ENCODE data around the gene JAM3.
"Not testable (repeated sequence)": the region's sequence is repeated elsewhere in the genome, so short reads cannot be mapped to it uniquely, and the experiment has no call there.

The JAM3 gene

DNA sequence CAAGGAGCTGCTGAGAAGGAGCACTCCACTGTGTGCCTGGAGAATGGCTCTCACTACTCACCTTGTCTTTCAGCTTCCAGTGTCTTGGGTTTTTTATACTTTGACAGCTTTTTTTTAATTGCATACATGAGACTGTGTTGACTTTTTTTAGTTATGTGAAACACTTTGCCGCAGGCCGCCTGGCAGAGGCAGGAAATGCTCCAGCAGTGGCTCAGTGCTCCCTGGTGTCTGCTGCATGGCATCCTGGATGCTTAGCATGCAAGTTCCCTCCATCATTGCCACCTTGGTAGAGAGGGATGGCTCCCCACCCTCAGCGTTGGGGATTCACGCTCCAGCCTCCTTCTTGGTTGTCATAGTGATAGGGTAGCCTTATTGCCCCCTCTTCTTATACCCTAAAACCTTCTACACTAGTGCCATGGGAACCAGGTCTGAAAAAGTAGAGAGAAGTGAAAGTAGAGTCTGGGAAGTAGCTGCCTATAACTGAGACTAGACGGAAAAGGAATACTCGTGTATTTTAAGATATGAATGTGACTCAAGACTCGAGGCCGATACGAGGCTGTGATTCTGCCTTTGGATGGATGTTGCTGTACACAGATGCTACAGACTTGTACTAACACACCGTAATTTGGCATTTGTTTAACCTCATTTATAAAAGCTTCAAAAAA, 82.3 kb downstream of the JAM3 start:
- DNase-seq, result no peak

DNA sequence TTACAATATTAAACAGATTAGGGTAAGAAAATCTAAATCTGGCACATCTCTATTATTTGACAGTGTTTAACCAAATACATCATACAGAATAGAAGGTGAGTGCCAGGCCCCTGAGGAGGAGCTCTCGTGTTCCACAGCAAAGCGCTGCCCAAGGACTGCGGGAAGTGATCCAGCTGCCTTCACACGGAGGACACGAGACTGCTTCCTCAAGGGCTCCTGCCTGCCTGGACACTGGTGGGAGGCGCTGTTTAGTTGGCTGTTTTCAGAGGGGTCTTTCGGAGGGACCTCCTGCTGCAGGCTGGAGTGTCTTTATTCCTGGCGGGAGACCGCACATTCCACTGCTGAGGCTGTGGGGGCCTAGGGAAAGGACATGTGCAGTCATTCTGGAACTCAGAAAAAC, 83.8 kb downstream of the JAM3 start:
- no peak for DNase-seq

DNA sequence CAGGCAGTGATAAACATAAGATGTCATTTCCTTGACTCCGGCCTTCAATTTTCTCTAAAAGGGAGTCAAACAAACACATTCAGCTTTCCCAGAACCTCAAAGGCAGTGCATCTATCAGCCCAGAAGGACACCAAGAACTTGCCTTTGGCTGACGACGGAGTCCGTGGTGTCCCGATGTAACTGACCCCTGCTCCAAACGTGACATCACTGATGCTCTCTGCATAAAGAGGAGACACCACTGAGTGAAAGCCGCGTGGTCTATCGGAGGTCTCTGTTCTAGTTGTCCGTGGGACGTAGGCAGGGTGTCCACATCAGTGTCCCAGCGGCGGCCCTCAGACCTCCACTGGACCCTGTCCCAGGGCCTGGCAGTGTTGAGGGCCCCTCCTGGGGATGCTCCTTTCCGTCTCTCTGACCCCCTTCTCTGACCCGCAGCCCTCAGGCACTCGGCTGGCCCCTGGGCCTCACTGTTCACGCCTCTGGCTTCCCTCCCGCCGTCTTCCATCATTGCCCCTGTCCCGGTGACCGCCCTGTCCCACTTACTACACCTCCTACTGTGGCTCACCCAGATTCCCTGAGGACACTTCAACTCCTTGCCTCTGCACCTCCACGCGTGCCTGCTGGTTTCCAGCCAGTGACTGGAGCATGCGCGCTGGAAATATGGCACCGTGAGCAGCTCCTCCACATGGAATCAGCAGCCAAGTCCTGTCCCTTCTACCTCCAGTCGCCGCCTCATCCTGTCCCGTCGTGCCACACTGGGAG, 84.5 kb downstream of the JAM3 start:
- DNase-seq, result no peak

DNA sequence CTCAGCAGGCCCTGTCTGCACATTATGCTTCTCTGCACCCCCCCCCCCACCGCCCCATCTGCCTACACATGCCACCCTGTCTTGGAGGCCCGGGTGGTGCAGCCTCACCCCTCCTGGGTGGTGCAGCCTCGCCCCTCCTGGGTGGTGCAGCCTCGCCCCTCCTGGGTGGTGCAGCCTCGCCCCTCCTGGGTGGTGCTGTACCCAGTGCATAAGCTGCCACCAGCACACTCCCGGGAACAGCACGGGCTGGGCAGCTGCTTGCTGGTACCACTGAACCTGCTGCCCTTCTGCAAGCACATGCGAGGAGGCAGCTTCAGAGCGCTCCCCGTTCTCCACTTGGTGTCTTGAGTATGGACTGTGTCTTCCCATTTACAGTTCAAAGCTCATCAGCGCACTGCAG, 85.6 kb downstream of the JAM3 start:
- no peak for DNase-seq

DNA sequence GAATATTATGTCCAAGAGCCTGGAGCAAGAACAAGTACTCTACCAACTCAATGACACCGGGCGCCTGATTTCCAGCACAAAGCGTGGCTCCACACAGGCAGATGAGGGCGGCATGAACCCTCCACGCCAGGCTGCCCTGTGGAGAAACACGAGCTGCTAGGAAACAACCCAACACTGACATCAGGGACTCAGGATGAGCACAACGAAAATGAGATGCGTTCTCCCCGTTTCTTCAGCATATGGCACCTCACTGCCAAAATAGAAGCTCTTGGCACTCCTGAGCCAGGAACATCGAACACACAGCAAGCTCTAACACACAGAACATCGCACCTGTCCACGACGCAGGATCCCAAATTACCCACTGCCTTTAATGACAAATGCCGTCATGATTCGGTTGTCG, 86.6 kb downstream of the JAM3 start:
- no peak for DNase-seq

DNA sequence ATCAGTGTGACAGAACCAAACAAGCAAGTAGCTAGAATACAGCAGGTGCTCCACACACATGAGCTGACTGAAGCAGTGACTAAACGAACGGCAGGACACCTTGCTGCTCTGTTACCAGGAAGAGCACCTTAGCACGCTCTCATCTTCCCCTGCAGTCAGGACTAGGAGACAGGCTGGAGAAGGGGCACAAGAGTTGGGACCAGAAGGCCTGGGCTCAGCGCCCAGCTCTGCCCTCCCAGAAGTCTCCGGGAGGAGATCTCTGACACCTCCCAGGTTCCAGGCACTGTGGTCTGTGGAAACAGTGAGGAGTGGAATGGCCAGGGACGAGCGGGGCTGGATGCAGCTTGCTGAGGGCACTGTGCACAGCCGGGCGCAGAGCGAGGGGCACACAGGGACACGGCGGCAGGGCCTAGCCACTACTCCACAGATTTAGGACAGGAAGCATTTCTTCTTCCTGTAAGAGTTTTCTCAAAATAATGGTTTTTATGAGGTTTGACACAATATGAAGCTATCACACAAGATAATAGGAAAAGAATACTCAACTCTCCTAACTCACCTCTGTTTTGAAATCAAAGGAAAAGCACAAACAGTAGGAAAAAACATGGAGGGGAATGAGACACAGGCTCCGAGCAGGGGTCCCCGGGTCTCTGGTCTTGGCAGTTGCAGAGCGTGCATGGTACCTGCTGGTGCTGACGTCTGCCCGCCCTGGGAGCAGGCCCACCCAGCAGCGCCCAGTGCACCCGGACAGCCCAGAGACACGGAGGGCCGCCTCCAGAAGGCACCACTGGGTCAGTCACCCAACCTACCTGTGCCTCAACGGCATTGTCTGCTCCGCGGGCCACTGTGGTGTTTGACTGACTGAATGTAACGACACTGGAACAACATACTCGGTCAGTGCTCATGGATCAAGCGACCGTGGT, 87.3 kb downstream of the JAM3 start:
- no peak for DNase-seq

DNA sequence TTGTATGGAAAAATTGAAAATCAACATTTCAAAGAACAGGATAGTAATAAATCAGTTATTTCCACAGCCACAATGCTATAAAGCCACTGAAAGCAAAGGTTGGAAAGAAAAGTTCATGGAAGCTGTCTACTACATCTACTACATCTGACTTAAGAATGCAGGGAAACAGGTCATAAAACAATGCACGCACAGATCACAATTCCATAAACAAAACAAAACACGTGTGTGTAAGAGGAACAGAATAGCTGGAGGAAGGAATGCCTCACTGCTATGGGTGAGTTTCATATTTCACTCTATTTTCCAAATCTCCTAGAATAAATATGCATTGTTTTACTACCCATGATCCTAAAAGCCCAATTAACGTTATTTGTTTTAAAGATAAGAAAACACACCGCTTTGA, 88.6 kb downstream of the JAM3 start:
- no peak for DNase-seq

DNA sequence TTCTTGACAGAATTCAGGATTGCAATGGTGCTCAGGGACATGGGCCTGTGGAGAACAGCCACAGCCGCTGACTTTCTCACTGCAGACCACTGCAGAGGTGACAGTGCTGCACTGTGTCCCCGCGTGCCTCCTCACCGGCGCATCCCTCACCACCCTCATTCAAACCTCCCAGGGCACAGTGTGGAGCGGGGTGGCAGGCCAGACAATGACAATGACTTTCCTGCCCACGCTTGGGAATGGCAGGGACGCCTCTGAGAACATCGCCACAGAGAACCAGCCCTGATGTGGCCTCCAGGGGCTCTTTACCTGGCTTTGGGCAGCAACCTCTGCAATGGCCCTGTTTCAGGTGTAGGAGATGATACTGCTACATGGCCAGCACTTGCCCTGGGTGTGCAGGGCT, 89.2 kb downstream of the JAM3 start:
- DNase-seq, result no peak

DNA sequence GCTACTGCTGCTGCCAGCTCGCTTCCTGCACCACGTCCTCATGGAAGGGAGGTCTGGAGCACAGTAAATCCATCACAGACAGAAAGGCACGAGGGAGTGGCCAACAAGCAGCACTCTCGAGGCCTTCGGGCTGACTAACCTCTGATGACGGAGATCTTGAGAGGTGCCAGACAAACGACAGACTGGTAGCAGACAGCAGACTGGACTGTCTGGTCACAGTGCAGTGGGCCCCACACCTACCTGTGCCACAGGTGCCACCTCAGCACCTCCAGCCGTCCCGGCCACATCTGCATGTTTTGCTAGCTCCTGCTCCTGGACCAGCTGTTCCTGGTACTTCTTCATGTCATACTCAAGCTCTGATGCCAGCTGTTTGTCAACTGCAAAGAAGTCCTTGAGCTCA, 90.8 kb downstream of the JAM3 start:
- no peak for DNase-seq

DNA sequence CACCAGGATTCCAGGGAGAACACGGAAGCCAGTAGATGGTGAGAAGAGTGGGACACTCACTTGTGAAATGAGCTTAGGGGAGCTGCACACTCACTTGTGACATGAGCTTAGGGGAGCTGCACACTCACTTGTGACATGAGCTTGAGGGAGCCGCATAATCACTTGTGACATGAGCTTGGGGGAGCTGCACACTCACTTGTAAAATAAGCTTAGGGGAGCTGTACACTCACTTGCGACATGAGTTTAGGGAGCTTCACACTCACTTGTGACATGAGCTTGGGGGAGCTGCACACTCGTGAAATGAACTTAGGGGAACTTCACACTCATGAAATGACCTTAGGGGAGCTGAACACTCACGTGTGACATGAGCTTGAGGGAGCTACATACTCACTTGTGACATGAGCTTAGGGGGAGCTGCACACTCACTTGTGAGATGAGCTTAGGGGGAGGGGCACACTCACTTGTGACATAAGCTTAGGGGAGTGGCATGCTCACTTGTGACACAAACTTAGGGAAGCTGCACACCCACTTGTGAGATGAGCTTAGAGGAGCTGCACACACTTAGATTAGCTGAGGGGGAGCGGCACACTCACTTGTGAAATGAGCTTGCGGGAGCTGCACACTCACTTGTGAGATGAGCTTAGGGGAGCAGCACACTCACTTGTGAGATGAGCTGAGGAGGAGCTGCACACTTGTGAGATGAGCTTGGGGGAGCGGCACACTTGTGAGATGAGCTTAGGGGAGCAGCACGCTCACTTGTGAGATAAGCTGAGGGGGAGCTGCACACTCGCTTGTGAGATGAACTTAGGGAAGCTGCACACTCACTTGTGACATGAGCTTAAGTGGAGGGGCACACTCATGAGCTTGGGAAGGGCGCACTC, 95.9 kb downstream of the JAM3 start:
- DNase-seq, result no peak

DNA sequence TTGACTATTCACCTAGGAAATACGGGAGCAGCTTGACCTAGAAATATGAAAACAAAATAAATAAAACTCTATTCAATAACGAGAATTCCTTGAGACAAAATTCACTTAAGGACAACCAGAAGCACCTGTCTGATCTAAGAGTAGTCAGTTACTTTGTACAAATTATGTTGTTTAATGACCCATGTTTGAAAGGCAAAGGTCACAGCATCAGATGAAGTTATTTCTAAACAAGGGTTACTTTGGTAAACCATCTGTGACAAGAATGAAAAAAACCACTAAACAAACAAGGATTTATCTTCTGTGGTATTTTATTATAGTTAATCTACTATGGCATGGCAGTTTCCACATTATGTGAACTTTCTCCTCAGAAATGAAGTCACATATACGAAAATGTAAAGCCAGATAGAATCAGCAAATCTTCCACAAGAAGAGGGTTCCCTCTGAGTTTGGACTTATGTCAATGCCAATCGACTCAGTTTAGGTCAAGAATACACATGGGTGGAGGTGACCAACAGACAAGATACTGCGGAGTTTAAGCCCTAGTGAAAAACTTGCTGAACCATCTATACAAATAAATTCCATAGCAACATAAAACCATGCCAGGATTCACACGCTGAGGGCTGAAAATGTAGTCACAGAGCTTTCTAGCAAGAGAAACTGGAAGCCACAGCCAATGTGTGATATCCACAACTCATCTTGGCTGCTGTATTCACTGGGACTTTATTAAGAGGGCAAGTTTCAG, 101.5 kb downstream of the JAM3 start:
- DNase-seq, result no peak

DNA sequence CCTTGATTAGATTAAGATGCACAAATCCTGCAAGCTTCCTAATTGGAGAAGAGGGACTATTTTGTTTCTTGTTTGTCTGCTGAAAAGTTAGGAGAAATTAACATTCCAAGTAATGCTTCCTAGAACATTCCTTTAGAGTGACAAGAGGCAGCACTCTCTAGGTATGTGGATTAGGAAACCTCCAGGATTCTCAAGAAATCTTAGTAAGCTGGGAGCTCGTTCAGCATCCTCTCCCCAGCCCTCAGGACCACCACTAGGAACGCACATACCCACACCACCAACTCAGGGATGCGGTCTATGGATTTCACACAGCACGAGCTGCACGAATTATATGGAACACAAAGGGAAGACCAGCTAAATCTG, 102.0 kb downstream of the JAM3 start:
- no peak for DNase-seq

DNA sequence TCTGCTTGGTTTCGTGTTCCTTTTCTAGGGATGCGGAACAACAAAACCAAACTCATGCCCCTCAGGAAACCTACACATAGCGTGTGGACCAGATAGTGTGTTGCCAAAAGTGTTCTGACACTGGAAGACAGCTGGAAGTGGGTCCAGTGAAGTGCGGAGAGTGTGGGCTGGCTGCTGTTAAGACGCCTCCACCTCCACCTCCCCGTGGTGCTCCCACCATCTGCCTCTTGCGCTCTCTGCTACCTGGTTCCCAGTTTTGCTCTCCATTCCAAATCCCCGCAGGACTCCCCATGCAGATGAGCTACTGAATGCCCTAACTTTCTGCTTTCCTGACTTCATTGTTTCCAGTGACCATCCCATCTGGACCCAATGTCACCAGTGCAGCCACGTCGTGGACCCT, 103.1 kb downstream of the JAM3 start:
- no peak for DNase-seq

DNA sequence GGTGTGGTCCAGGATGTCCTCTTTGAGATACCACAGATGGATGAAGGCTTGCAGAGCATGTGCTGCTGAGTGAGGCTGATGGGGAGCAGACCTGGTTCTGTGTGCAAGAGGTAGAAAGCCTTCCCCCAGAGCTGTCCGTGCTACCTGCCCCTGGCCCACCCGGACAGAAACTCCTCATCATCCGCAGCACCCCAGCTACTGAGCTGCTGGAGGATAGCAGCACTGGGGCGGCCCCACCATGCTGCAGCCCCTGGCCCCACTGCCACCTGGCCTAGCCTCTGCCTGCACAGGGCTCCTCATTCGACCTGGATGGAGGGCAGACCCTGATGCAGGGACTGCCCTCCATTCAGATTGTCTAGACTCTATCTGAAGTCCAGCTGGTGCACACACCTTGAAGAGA, 104.4 kb downstream of the JAM3 start:
- no peak for DNase-seq

DNA sequence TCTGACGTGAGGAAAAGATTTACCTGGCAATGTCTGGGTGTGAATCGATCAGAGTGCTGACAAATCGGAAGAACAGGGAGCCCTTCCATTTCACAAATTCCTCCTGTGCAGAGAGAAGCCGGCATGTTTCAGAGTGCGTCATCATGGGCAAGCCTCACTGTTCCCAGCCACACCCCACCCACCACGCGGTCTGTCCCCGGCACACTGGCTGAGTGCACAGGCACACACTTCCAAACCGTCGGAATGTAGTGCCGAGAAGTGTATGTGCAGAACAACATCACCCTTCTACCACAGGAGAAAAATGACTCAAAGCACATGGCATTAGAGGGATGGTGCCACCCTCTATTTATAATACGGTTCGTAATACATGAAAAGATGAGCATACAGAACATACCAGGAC, 107.4 kb downstream of the JAM3 start:
- no peak for DNase-seq

DNA sequence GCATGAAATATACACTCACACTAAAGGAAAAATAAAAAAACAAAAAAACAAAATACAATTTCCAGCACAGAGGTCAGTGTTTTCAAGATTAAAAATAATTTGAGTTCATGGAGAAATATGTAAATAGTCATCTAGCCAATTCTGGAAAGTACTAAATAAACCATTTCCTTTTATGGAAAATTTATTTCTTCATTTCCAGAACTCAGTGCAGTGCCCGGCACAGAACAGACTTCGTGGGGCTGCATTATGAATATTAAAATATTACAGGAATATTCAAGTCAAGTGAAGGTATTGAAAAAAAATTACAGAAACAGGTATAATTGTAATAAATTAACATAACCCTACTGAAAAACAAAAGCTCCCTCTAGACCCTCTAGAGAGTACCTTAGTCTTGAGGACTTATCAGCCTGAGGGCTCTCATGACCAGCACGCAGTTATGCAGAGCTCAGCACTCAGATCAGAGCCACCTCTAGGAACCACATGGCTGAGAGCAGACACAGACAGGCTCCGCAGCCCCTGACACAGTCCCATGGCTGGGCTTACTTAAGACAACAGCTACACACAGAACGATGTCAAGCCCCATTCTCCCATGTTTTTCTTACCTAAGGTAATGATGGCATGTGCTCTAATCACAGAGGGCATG, 109.3 kb downstream of the JAM3 start:
- no peak for DNase-seq

DNA sequence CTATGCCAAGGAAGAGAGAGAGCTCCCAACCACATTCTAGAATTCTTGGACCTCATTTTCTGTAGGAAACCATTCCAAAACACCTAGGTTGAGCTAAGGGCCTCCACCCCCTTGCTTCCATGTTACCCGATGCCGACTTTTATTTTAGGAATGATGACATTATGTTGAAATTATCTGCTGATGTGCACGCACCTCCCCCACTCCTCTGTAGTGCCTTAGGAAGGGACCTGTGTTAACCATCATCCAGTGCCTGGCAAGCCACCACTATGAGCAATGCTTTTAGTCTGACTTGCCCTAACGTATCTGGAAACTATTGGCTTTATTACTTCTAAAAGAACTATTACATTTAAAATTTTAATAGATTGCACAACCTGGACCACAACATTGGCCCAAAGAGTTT, 112.8 kb downstream of the JAM3 start:
- no peak for DNase-seq

DNA sequence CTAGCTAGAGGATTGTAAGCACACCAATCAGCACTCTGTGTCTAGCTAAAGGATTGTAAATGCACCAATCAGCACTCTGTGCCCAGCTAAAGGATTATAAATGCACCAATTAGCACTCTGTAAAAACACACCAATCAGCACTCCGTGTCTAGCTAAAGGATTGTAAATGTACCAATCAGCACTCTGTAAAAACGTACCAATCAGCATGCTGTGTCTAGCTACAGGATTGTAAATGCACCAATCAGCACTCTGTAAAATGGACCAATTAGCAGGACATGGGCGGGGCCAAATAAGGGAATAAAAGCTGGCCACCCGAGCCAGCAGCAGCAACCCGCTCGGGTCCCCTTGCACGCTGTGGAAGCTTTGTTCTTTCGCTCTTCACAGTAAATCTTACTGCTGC, 119.2 kb downstream of the JAM3 start:
- DNase-seq, result not testable (repeated sequence)

DNA sequence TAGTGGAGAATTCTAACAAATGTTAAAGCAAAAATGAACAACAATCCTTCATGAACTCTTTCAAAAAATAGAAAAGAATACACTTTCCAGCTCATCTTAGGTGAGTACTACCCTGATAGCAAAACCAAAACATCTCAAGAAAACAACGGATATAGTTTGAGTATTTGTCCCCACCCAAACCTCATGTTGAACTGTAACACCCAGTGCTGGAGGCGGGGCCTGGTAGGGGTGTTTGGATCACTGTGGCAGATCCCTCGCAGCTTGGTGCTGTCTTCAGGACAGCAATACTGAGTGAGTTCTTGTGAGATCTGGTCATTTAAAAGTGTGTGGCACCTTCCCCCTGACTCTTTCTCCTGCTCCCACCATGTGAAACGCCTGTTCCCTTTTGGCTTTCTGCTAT, 127.9 kb downstream of the JAM3 start:
- DNase-seq, result no peak

DNA sequence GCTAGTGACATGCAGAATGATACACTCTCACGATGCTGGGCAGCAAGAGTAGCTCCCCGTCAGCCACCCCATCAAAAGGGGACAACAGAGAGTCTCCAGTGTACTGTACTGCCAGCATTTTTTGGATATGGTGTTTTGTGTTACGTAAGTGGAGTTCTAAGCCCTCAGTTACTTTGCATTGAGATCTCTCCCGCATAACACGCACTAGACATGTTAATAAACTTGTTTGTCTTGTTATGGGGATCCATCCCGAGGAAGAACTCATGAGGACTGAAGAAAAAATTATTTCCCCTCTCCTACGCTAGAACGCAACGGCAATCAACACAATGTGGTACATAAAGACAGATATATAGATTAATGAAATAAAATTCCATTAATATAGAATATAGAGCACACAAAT, 130.7 kb downstream of the JAM3 start:
- no peak for DNase-seq

DNA sequence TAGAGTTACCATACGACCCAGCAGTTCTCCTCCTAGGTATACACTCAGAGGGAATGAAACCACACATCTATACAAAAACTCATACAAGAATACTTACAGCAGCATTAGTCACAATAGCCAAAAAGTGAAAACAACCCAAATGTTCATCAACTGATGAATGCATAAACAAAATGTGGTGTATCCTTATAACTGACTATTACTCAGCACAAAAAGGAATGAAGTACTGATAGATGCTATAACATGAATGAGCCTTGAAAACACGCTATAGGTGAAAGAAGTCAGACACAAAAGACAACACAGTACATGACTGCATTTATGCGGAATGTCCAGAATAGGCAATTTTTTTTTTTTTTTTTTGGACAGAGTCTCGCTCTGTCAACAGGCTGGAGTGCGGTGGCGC, 131.8 kb downstream of the JAM3 start:
- no peak for DNase-seq
